GM23248 (cell line): ENCODE measurements around the gene NBPF19. TPM values are rescaled to one million over a fixed set of nuclear protein-coding genes. Genes with fewer than 3 reads are reported as not detected.
"Not testable (repeated sequence)": the region's sequence is repeated elsewhere in the genome, so short reads cannot be mapped to it uniquely, and the experiment has no call there.

ENCODE experiments used
- DNase-seq: peaks from one replicate; pipeline ENCODE4 v3.0.0-alpha.2; 2015
- H2AFZ ChIP-seq: fragments of 200-600 bp; sonication (generic); 2 replicates; pipeline ENCODE4 v1.6.1; 2016; ENCODE audit warnings: antibody characterized with exemption
- H3F3A ChIP-seq: fragments of 200-600 bp; sonication (generic); 2 replicates; pipeline ENCODE4 v1.6.1; 2016; ENCODE audit warnings: mild to moderate bottlenecking, antibody characterized with exemption, mixed run types; ENCODE audit not compliant: insufficient read depth
- H3K27ac ChIP-seq: fragments of 200-600 bp; sonication (generic); 2 replicates; pipeline ENCODE4 v1.5.1; 2016; ENCODE audit warnings: mild to moderate bottlenecking
- H3K27me3 ChIP-seq: fragments of 200-600 bp; sonication (generic); replicated peaks from 2 replicates; pipeline ENCODE4 v1.6.1; 2016; ENCODE audit warnings: mild to moderate bottlenecking; ENCODE audit not compliant: insufficient read depth
- H3K36me3 ChIP-seq: fragments of 200-600 bp; sonication (generic); 2 replicates; pipeline ENCODE4 v1.6.1; 2016; ENCODE audit warnings: low read depth, mild to moderate bottlenecking
- H3K4me1 ChIP-seq: fragments of 200-600 bp; sonication (generic); 2 replicates; pipeline ENCODE4 v1.6.1; 2016; ENCODE audit warnings: mild to moderate bottlenecking; ENCODE audit not compliant: insufficient read depth
- H3K4me2 ChIP-seq: fragments of 200-600 bp; sonication (generic); one replicate; pipeline ENCODE4 v1.6.1; 2016; ENCODE audit warnings: mild to moderate bottlenecking; ENCODE audit not compliant: unreplicated experiment
- H3K4me3 ChIP-seq: fragments of 200-600 bp; sonication (generic); 2 replicates; pipeline ENCODE4 v1.5.1; 2016; ENCODE audit warnings: mild to moderate bottlenecking
- H3K79me2 ChIP-seq: fragments of 200-600 bp; sonication (generic); 2 replicates; pipeline ENCODE4 v1.6.1; 2016; ENCODE audit warnings: mild to moderate bottlenecking; ENCODE audit not compliant: insufficient read depth
- H3K9ac ChIP-seq: fragments of 200-600 bp; sonication (generic); 2 replicates; pipeline ENCODE4 v1.6.1; 2016; ENCODE audit warnings: mild to moderate bottlenecking
- H3K9me2 ChIP-seq: fragments of 200-600 bp; sonication (generic); 2 replicates; pipeline ENCODE4 v1.6.1; 2016; ENCODE audit warnings: mixed run types, mild to moderate bottlenecking, moderate library complexity; ENCODE audit not compliant: insufficient read depth
- H3K9me3 ChIP-seq: fragments of 200-600 bp; sonication (generic); one replicate; pipeline ENCODE4 v1.6.1; 2017; ENCODE audit warnings: low read depth
- H4K20me1 ChIP-seq: fragments of 200-600 bp; sonication (generic); 2 replicates; pipeline ENCODE4 v1.6.0; 2016; ENCODE audit not compliant: insufficient read depth
- WGBS, 2 experiments: methylation state at CpG; one replicate each; pipeline ENCODE4 v1.1.6; 2015 to 2017; ENCODE audit warnings: low lambda C conversion rate in 2 of 2, low coverage in 1 of 2; ENCODE audit errors: missing lambda C conversion rate in 2 of 2; 5-methylcytosine and 5-hydroxymethylcytosine counted together
- in situ Hi-C: fragments of 300-500 bp; cut with MboI; formaldehyde crosslinking; loops from 2 replicates; pipeline ENCODE4 v1.15.0; 2020
- polyA plus RNA-seq: library from polyadenylated mRNA; unstranded; fragments of >200 nt; fragmentation: Nextera tagmentation; extraction: Ambion mirVana; gene quantifications from 2 replicates; pipeline ENCODE4 v1.2.1, GENCODE V29; 2016
- total RNA-seq: library from RNA; depleted of rRNA; stranded (reverse); fragments of >200 nt; shearing (Covaris generic); gene quantifications from 2 replicates; pipeline ENCODE4 v1.2.3, GENCODE V29; 2014; rRNA removed

The NBPF19 gene
- total and polyA plus RNA-seq, 2 experiments from 2014 or later = 4.0 to 9.0 TPM

GRCh38 chr1:149565485-149565884 is 90.6 kb downstream of the NBPF19 start:
- DNase-seq, H3K36me3 ChIP-seq, H3K9me3 ChIP-seq, H3K27me3 ChIP-seq, H3K27ac ChIP-seq, H2AFZ ChIP-seq, H3K9me2 ChIP-seq, H3F3A ChIP-seq, H3K4me1 ChIP-seq, H3K4me3 ChIP-seq, H3K9ac ChIP-seq, H4K20me1 ChIP-seq, H3K4me2 ChIP-seq, H3K79me2 ChIP-seq, in situ Hi-C loops: not testable (repeated sequence)
- WGBS, 2 experiments = 64% methylated on average over 1 of the region's 4 CpGs; no CpG with 5 or more reads in 1 of the 2 experiments

GRCh38 chr1:149572763-149573162 is 97.9 kb downstream of the NBPF19 start:
- in situ Hi-C loops = not testable (repeated sequence)

GRCh38 chr1:149585592-149585991 is 110.7 kb downstream of the NBPF19 start:
- no CpG with 5 or more reads among the region's 2 CpGs for WGBS, 2 experiments
- H3K79me2 ChIP-seq, H3F3A ChIP-seq, H3K4me3 ChIP-seq, H4K20me1 ChIP-seq, H3K9ac ChIP-seq, H3K27me3 ChIP-seq, H3K9me2 ChIP-seq, DNase-seq, H3K9me3 ChIP-seq, H3K4me1 ChIP-seq, H3K27ac ChIP-seq, H3K36me3 ChIP-seq, H3K4me2 ChIP-seq, in situ Hi-C loops, H2AFZ ChIP-seq: not testable (repeated sequence)

More at GRCh38 chr1:149572763-149573162, 97.9 kb downstream of the NBPF19 start:
- not testable (repeated sequence) for H3K36me3 ChIP-seq, H3K9ac ChIP-seq, H4K20me1 ChIP-seq, H3K27me3 ChIP-seq, H2AFZ ChIP-seq, H3K79me2 ChIP-seq, H3F3A ChIP-seq, H3K4me1 ChIP-seq, H3K4me3 ChIP-seq, H3K9me2 ChIP-seq, DNase-seq, H3K9me3 ChIP-seq, H3K27ac ChIP-seq, H3K4me2 ChIP-seq

Other genes starting within 250 kb of the NBPF19 start
- gene PPIAL4C, start 108.8 kb downstream of the NBPF19 start, total RNA-seq = not detected in 2 replicates
- gene PPIAL4C, start 108.8 kb downstream of the NBPF19 start, polyA plus RNA-seq = not detected in 2 replicates